ENCODE measurements around the gene KDM7A.

GRCh38 chr7:140153666-140154161 is 23.1 kb downstream of the KDM7A start:
- TF ChIP-seq CTCF (IDR thresholded peaks at IDR 0.05): no peak
- no peak for TF ChIP-seq POLR2A (IDR thresholded peaks at IDR 0.05)
